ENCODE results near the gene PPP6R1. TPM values are rescaled to one million over a fixed set of nuclear protein-coding genes. Genes with fewer than 3 reads are reported as not detected.
A peak's percentile ranks its signal among the peaks of the same experiment; 100 is the strongest.

The PPP6R1 gene, protein sequence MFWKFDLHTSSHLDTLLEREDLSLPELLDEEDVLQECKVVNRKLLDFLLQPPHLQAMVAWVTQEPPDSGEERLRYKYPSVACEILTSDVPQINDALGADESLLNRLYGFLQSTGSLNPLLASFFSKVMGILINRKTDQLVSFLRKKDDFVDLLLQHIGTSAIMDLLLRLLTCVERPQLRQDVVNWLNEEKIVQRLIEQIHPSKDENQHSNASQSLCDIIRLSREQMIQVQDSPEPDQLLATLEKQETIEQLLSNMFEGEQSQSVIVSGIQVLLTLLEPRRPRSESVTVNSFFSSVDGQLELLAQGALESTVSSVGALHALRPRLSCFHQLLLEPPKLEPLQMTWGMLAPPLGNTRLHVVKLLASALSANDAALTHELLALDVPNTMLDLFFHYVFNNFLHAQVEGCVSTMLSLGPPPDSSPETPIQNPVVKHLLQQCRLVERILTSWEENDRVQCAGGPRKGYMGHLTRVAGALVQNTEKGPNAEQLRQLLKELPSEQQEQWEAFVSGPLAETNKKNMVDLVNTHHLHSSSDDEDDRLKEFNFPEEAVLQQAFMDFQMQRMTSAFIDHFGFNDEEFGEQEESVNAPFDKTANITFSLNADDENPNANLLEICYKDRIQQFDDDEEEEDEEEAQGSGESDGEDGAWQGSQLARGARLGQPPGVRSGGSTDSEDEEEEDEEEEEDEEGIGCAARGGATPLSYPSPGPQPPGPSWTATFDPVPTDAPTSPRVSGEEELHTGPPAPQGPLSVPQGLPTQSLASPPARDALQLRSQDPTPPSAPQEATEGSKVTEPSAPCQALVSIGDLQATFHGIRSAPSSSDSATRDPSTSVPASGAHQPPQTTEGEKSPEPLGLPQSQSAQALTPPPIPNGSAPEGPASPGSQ
- 47.0 TPM for polyA plus RNA-seq

DNA sequence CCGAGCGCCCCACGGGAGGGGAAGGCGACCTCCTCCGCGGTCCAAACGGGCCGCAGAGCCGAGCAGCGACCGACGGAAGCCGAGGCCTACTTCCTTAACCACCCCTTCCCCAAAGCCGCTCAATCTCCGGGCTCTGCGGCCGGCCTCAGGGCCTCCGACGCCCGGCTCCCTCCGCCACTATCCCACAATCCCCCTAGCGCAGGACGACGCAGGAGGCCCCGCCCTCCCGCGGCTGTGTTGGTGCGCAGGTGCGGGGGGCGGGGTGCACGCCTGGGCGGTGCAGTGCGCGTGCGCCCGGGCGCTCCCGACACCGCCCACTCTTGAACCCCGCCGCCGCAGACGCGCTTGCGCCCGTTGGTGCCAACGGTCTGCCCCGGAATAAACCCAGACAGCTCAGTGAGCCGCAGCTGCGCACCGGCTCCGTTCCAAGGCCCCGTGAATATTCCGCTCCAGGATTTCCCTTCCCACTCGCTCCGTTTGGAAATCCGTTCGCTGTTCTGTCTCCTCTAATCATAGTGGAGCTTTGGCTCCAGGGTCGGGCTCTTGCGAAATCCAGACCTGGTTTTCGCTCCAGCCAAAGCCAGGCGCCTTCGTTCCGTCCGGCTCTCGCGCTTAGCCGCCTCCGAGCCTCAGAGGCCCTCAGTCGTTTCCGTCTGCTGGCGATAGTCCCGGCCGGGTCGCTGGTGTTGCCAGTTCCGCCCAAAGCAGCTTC lies at the start of gene PPP6R1:
TSS of gene PPP6R1 (minus strand) at position 190 of the 712 bp plus-strand sequence. CDS start 11,914 bp downstream, outside the sequence.
- Mint-ChIP-seq H3K27me3 (no peaks in the 10 kb centered on the region), H3K36me3 (peaks cover 2% of the 10 kb centered on the region), H3K4me1 (peaks cover 34 to 40% (median 36%) of the 10 kb centered on the region in 3 donors), H3K4me3 (peak within 1 kb of the TSS; percentile 90 to 98 (median 97)), H3K9me3 (no peaks in the 10 kb centered on the region), H3K27ac (peak within 1 kb of the TSS; percentile 98 to 99 (median 98))

DNA sequence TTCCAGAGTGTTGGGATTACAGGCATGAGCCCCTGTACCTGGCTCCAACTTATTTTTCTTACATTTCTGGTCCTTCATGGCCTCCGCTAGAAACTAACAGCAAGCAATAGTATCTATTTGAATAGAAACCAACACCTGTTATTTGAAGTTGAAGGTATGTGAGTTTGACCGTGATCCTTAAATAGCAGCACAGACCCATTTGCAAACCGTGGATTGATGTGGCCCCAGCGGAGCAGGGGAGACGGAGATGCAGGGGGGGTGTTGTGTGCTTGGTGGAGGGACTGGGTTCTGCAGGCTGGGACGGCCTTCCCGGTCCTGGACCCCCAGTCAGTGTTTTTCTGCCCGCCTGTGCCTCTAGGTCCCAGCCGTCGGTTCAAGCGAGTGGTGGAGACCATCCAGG lies 49.5 kb upstream of the PPP6R1 start:
- Mint-ChIP-seq H3K27me3 (peaks cover 1% of the 10 kb centered on the region), H3K27ac (no peak overlapping the region), H3K4me3 (no peak overlapping the region), H3K4me1 (peaks cover 2 to 4% (median 3%) of the 10 kb centered on the region in 3 donors), H3K9me3 (peaks cover 0 to 2% (median 0%) of the 10 kb centered on the region in 3 donors), H3K36me3 (no peaks in the 10 kb centered on the region)

DNA sequence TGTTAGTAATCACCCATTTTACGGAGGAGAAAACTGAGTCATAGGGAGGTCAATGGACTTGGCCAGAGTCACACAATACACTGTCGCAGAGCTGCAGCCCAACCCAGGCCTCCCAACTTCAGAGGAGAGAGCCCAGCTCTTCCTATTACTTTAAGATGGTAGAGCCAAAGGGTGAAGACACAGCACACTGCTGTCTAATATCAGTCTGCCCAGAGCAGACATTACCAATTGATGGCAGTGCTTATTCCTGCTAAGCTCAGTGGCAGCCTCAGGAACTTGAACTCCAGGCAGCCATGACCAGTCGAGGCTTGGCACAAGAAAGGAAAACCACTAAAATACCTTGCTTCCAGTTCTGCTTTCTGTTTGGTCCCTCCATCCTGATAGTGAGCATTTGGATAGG lies 47.9 kb upstream of the PPP6R1 start:
- Mint-ChIP-seq H3K27ac (no peak overlapping the region), H3K27me3 (peaks cover 2% of the 10 kb centered on the region), H3K4me3 (peak overlapping the region in 1 of 4 donors; percentile 34), H3K9me3 (peaks cover 0 to 2% (median 0%) of the 10 kb centered on the region in 3 donors), H3K36me3 (no peaks in the 10 kb centered on the region), H3K4me1 (peaks cover 6 to 8% (median 6%) of the 10 kb centered on the region in 3 donors)

DNA sequence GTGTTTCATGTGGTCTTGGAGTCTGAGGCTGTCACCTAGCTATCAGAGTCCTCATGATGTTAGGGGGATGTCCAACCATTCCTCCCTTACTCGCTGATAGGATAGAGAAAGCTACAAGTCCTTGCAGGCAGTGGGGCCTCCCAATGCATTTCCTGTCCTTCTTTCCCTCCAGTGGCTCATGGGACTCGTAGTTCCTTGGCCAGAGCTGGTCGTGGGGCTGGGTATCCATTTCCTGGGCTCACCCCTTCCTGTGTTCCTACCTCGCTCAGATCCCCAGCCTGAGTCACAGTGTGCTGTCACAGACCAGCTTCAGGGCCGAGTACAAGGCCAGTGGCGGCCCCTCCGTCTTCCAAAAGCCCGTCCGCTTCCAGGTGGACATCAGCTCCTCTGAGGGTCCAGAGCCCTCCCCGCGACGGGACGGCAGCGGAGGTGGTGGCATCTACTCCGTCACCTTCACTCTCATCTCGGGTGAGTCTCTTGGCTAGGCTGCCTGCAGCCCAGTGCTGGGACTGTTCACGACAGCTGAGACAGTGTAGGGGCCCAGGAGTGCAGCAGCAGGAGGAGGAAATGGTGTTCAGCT lies 47.3 kb upstream of the PPP6R1 start:
- Mint-ChIP-seq H3K9me3 (peaks cover 0 to 2% (median 0%) of the 10 kb centered on the region in 3 donors), H3K4me1 (peaks cover 8% of the 10 kb centered on the region in 3 donors), H3K4me3 (no peak overlapping the region), H3K27ac (peak overlapping the region in 2 of 3 donors; percentile 65 to 66), H3K27me3 (peaks cover 3% of the 10 kb centered on the region), H3K36me3 (no peaks in the 10 kb centered on the region)

DNA sequence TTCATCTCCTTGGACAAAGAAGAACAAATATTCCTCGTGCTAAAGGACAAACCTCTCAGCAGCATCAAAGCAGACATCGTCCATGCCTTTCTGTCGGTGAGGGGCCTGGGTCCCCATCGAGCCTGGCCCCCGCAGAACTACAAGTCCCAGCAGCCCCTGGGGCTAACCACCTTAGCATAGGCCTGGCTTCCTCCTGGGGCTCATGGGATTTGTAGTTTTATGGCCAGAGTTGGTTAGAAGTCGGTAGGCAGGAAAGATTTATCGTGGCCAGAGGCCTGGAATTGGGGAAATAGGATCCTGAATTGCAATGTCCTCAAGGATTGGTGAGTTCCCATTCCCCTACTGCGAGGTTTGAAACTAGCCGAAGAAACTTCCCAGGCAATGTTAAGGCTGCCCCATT lies 46.7 kb upstream of the PPP6R1 start:
- Mint-ChIP-seq H3K27me3 (peaks cover 3% of the 10 kb centered on the region), H3K4me3 (peak overlapping the region in 3 of 4 donors; percentile 46 to 68 (median 55)), H3K27ac (peak overlapping the region in 2 of 3 donors; percentile 65 to 66), H3K4me1 (peaks cover 8% of the 10 kb centered on the region in 3 donors), H3K36me3 (no peaks in the 10 kb centered on the region), H3K9me3 (peaks cover 0 to 2% (median 0%) of the 10 kb centered on the region in 3 donors)

DNA sequence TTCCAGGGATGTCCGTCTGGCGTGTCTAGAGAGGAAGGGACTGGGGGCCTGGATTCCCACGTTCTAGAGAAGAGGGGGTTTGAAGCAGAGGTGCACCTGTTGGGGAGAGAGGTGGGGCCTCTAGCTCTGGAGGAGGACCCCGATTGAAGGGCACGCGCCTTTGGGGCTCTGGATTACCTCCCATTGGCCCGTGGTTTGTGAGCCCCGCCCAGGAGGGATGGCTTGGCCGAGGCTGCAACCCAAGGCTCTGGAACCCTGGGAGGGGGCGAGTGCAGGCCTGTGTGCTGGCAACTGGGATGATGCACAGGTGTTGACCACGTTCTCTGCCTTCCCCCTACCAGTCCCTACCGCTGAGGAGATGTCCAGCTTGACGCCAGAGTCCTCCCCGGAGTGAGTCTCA lies 46.2 kb upstream of the PPP6R1 start:
- Mint-ChIP-seq H3K36me3 (no peaks in the 10 kb centered on the region), H3K9me3 (peaks cover 0 to 2% (median 0%) of the 10 kb centered on the region in 3 donors), H3K4me3 (peak overlapping the region in 1 of 4 donors; percentile 46), H3K27ac (peak overlapping the region in 1 of 3 donors; percentile 66), H3K4me1 (peaks cover 7 to 8% (median 8%) of the 10 kb centered on the region in 3 donors), H3K27me3 (peaks cover 3% of the 10 kb centered on the region)

DNA sequence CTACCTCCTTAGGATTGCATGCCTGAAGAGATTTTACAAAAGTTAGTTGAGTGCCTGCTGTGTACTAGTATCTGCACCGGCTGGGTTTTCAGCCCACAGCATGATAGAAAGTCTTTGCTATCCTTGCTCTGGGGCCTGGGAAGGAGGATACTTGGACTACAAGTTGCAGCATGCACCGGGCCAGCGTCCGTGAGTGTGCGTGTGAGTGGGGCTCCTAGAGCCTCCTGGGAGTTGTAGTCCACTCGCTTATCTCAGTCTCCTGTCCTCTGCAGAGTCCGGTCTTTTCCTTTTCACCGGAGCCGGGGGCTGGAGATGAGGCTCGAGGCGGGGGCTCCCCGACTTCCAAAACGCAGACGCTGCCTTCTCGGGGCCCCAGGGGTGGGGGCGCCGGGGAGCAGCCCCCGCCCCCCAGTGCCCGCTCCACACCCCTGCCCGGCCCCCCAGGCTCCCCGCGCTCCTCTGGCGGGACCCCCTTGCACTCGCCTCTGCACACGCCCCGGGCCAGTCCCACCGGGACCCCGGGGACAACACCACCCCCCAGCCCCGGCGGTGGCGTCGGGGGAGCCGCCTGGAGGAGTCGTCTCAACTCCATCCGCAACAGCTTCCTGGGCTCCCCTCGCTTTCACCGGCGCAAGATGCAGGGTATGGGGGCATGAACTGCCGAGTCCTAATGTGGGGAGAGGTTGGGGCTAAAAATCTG lies 45.6 kb upstream of the PPP6R1 start:
- H3K4me3 Mint-ChIP-seq: no peak overlapping the region
- H3K27ac Mint-ChIP-seq: no peak overlapping the region
- H3K4me1 Mint-ChIP-seq: peaks cover 7 to 8% (median 8%) of the 10 kb centered on the region in 3 donors
- H3K27me3 Mint-ChIP-seq: peaks cover 3% of the 10 kb centered on the region
- H3K9me3 Mint-ChIP-seq: peaks cover 0 to 2% (median 0%) of the 10 kb centered on the region in 3 donors
- H3K36me3 Mint-ChIP-seq: no peaks in the 10 kb centered on the region

DNA sequence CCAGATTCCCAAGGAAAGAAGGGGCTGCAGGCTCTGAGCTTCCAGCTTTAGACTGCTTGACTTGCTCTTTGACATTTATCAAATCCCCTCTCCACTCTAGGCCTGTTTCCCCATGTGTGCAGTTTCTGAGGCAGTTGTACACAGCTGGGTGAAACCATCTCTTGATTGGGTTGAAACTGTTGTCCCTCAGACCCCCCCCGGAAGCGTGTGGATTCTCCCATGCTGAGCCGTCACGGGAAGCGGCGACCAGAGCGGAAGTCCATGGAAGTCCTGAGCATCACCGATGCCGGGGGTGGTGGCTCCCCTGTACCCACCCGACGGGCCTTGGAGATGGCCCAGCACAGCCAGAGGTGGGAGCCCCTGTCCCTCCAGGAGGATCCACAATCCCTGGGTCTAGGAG lies 44.7 kb upstream of the PPP6R1 start:
- peaks cover 0 to 2% (median 0%) of the 10 kb centered on the region in 3 donors for H3K9me3 Mint-ChIP-seq
- H3K27ac Mint-ChIP-seq: no peak overlapping the region
- peak overlapping the region in 1 of 4 donors; percentile 38 for H3K4me3 Mint-ChIP-seq
- no peaks in the 10 kb centered on the region for H3K36me3 Mint-ChIP-seq
- peaks cover 3% of the 10 kb centered on the region for H3K27me3 Mint-ChIP-seq
- H3K4me1 Mint-ChIP-seq: peaks cover 8 to 11% (median 9%) of the 10 kb centered on the region in 3 donors

DNA sequence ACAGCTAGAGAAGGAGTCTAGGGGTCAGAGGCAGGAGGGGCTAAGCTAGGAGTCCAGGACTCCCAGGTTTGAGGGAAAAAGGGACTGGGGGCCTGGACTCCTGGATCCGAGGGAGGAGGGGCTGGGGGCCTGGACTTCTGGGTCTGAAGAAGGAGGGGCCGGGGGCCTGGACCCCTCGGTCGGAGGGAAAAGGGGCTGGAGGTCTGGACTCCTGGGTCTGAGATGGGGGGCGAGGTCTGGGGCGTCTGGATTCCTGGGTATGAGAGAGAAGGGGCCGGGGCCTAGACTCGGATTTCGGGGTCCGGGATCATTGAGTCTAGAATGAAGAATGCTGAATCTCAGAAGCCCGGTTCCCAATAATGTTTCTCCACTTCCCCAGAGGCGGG lies 43.5 kb upstream of the PPP6R1 start:
- Mint-ChIP-seq H3K4me1 (peaks cover 8 to 13% (median 9%) of the 10 kb centered on the region in 3 donors), H3K27ac (peak overlapping the region in 2 of 3 donors; percentile 85 to 92), H3K27me3 (peaks cover 3% of the 10 kb centered on the region), H3K9me3 (peaks cover 0 to 2% (median 0%) of the 10 kb centered on the region in 3 donors), H3K36me3 (no peaks in the 10 kb centered on the region), H3K4me3 (peak overlapping the region; percentile 73 to 90 (median 84))

DNA sequence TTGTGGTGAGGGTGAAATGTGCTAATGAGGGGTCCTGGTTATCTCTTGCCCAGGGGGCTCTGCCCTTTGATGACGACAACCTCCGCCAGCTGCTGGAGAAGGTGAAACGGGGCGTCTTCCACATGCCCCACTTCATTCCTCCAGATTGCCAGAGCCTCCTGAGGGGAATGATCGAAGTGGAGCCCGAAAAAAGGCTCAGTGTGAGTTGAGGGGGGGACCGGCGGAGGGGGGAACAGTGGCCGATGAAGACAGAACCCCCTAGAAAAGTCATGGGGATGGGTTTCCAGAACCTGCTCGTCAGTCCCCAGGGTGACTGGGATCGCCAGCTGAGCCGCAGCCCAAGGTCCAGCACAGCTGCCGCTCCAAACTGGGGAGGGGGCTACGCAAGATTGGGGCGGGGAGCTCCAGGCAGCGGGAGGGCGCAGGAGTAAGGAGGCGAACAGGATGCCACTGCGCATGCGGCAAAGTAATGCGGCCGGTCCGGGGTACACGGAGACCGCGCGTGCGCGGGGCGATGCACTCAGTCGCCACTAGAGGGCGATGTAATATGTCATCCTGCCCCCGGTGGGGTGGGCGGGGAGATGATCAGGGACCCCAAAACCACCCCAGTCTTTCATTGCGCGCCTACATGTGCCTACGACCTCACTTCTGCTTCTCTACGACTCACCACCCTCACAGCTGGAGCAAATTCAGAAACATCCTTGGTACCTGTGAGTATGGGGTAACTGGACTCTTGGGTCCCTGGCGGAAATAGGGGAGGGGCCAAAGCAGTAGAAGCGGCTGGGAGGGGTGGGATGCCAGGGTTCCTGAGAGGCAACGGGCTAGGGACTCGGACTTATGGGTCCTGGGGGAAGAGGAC lies 42.9 kb upstream of the PPP6R1 start:
- Mint-ChIP-seq H3K36me3 (no peaks in the 10 kb centered on the region), H3K4me3 (peak overlapping the region; percentile 73 to 90 (median 84)), H3K4me1 (peaks cover 8 to 13% (median 9%) of the 10 kb centered on the region in 3 donors), H3K27me3 (peaks cover 3% of the 10 kb centered on the region), H3K27ac (peak overlapping the region; percentile 29 to 92 (median 85)), H3K9me3 (peaks cover 0 to 2% (median 0%) of the 10 kb centered on the region in 3 donors)

DNA sequence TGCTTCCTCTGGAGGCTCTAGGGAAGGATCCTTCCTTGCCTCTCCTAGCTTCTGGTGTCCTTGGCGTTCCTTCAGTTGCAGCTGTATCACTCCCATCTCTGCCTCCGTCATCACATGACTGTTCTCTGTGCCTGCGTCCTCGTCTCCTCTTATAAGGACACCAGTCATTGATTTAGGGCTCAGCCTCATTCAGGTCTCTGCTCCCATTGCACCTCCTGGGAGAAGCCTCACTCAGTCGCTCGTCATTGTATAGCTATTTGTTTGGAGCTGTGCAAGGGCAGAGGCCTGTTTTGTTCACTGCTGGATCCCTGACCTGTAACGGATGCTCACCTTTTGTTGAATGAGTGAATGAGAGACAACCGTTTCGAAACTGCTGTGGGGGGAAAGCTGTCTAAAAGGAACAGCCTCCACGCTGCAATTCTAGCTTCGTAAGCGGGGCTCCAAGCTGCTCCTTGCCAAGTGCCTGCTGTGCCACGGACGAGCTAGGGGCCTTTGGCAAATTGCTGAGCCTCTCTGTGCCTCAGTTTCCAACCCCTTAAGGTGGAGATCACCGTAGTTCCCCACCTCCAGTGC lies 42.2 kb upstream of the PPP6R1 start:
- no peak overlapping the region for H3K27ac Mint-ChIP-seq
- peaks cover 0 to 2% (median 0%) of the 10 kb centered on the region in 3 donors for H3K9me3 Mint-ChIP-seq
- H3K27me3 Mint-ChIP-seq: peaks cover 3% of the 10 kb centered on the region
- peaks cover 8 to 13% (median 9%) of the 10 kb centered on the region in 3 donors for H3K4me1 Mint-ChIP-seq
- peak overlapping the region; percentile 3 to 90 (median 60) for H3K4me3 Mint-ChIP-seq
- no peaks in the 10 kb centered on the region for H3K36me3 Mint-ChIP-seq

DNA sequence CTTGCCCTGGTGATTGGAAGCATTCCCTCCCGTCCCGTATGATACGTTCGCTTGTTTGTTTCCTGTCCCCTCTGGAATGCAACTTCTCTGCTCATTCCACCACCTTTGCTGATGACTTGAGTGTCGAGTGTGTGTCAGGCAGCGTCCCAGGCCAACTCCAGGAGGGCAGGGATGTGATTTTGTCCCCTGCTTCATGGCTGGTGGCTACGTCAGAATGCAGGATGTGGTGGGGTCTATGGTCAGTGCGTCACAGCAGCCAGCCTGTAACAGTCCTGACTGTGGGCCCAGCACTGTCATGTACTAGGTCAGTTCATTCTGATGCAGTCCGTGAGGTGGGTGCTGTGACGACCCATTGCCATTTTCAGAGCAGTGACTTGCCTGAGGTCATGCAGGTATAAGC lies 41.2 kb upstream of the PPP6R1 start:
- Mint-ChIP-seq H3K4me1 (peaks cover 4 to 12% (median 7%) of the 10 kb centered on the region in 3 donors), H3K27ac (no peak overlapping the region), H3K9me3 (no peaks in the 10 kb centered on the region), H3K4me3 (peak overlapping the region in 1 of 4 donors; percentile 27), H3K27me3 (peaks cover 3% of the 10 kb centered on the region), H3K36me3 (no peaks in the 10 kb centered on the region)

Measured in IgD-negative memory B cell (primary cell).